ENCODE measurements around the gene DUSP15. TPM values are rescaled to one million over a fixed set of nuclear protein-coding genes. Genes with fewer than 3 reads are reported as not detected.

The DUSP15 gene
- polyA plus RNA-seq, 4 donors = 1.4 to 10.2 (median 2.9) TPM; not detected in 1

DNA sequence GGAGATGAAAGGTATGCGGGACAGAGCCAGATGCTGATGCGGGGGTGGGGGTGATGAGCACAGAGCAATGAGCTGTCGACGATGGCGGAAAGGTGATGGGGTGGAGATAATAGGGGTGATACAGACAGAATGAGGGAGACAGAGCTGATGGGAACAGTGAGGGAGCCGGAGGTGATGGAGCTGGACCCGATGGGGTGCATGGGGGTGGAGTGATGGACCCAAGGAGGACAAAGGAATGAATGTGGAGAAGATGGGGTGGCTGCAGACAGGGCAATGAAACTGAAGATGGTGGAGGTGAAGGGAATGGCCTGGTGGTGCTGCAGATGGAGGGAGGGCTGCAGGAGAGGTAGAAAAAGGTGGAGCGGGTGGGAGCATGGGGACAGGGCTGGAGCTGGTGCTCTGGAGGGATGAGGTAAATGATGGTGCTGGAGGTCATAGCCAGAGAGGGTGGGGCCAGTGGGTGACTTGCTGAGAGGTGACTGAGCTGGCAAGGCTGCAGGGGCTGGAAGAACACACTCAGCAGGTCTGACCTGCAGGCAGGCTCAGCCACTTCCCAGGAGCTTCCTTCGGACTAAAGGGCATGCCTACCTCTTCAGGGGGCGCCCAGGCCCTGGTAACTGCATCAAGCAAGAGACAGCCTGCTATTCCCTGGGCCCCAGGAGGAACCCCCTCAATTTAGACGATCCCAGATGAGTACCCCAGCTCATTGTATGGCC, 18.9 kb downstream of the DUSP15 start:
- no peaks in the 10 kb centered on the region for H3K36me3 ChIP-seq (ENCODE audit: control insufficient read depth in 3 of 3, insufficient read depth in 2 of 3, low read depth in 1 of 3, low read length in 3 of 3)
- H3K4me1 ChIP-seq (ENCODE audit: control insufficient read depth in 3 of 3, insufficient read depth in 2 of 3, low read depth in 1 of 3, low read length in 2 of 3) = no peaks in the 10 kb centered on the region
- no peak overlapping the region for H3K27ac ChIP-seq (ENCODE audit: low read depth in 1 of 3, low read length in 2 of 3)
- DNase-seq (no peak), FAIRE-seq (no peak)
- no peak overlapping the region for H3K4me3 ChIP-seq (ENCODE audit: low read depth in 1 of 3, low read length in 3 of 3)
- H3K27me3 ChIP-seq (ENCODE audit: control insufficient read depth in 3 of 3, insufficient read depth in 3 of 3, low read length in 3 of 3) = peaks cover 0 to 25% (median 3%) of the 10 kb centered on the region in 3 donors
- H3K9me3 ChIP-seq (ENCODE audit: control insufficient read depth in 2 of 2, insufficient read depth in 1 of 2, low read depth in 1 of 2, low read length in 1 of 2) = no peaks in the 10 kb centered on the region
- WGBS, 3 donors = 64 to 70% (median 65%) methylated on average over 11 of the region's 11 CpGs

DNA sequence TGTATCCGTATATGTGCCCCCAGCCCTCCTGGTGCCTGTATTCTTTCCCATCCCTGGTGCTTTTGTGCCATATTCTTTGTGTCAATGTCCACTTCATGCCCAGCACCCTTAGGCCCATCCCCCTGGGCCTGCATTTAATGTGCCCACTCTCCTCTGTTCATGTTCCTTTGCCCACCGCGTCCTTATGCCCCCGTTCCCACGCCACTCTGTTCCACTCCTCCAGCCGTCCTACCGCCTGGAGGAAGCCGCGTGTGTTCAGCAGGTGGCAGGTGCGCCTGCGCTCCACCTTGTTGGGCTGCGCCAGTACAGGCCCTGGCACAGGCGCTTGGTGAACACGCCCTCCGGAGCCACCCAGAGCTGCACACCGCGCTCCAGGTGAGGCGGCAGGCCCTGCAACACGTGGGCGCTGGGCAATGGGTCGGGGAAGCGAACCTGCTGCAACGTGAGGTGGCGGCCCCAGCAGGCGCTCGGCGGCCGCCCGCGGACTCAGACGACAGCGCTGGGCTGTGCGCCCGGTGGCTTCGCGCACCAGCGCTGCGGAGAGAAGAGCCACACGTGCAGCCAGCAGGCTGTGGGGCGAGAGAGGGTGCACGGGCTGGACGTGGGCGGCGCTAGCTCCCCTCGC, 20.9 kb downstream of the DUSP15 start:
- Histone ChIP-seq H3K27ac (ENCODE audit: low read depth in 1 of 3, low read length in 2 of 3) (no peak overlapping the region), H3K9me3 (ENCODE audit: control insufficient read depth in 2 of 2, insufficient read depth in 1 of 2, low read depth in 1 of 2, low read length in 1 of 2) (no peaks in the 10 kb centered on the region), H3K27me3 (ENCODE audit: control insufficient read depth in 3 of 3, insufficient read depth in 3 of 3, low read length in 3 of 3) (peaks cover 0 to 25% (median 3%) of the 10 kb centered on the region in 3 donors), H3K4me1 (ENCODE audit: control insufficient read depth in 3 of 3, insufficient read depth in 2 of 3, low read depth in 1 of 3, low read length in 2 of 3) (no peaks in the 10 kb centered on the region), H3K36me3 (ENCODE audit: control insufficient read depth in 3 of 3, insufficient read depth in 2 of 3, low read depth in 1 of 3, low read length in 3 of 3) (no peaks in the 10 kb centered on the region), H3K4me3 (ENCODE audit: low read depth in 1 of 3, low read length in 3 of 3) (no peak overlapping the region)
- 13 to 32% (median 15%) methylated on average over 44 to 45 of the region's 45 CpGs for WGBS, 3 donors
- FAIRE-seq (no peak), DNase-seq (peak in 1 of 2 donors; percentile 69)

DNA sequence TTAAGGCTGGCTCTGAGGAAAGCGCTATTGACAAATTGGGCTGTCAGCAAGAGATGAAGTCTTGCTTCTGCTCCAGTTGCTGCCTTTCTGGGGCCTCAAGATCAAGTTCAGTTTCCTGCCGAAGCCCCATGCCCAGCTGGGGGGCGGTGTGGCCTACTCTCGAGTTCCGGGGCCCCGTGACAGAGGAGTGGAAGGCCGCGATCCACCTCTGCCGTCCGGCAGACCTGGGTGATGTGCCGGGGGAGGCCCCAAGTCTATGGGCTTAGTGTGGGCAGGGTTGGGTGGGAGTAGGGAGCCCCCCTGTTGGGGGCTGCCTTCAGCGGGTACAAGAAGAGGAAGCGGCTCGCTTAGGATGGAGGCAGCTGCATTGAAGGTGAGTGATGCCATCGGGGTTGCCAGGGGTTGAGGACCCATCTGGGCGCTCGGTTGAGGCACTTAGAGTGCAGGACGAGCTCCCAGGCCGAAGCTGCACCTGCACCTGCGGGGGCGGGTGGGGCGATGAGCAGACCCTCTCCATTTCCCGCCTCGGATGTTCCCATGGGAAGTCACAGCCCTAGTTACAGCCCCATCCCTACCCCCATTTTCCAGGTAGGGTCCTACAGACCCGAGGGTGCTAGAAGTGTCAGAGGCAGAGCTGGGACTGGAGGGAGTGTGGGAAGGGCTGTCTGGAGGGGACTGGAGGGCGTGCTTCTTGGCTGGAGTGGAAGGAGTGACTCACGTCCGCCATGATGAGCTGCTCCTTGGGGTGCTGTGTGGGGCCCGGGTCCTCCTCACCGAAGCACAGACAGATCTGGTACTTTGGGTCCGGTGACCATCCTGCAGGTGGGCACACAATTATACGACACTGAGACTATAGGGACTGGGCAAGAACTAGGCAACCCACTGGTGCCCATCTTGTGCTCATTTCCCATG, 22.0 kb downstream of the DUSP15 start:
- FAIRE-seq (no peak), DNase-seq (no peak)
- Histone ChIP-seq H3K27me3 (ENCODE audit: control insufficient read depth in 3 of 3, insufficient read depth in 3 of 3, low read length in 3 of 3) (peaks cover 0 to 25% (median 3%) of the 10 kb centered on the region in 3 donors), H3K4me3 (ENCODE audit: low read depth in 1 of 3, low read length in 3 of 3) (no peak overlapping the region), H3K27ac (ENCODE audit: low read depth in 1 of 3, low read length in 2 of 3) (no peak overlapping the region), H3K4me1 (ENCODE audit: control insufficient read depth in 3 of 3, insufficient read depth in 2 of 3, low read depth in 1 of 3, low read length in 2 of 3) (no peaks in the 10 kb centered on the region), H3K9me3 (ENCODE audit: control insufficient read depth in 2 of 2, insufficient read depth in 1 of 2, low read depth in 1 of 2, low read length in 1 of 2) (no peaks in the 10 kb centered on the region), H3K36me3 (ENCODE audit: control insufficient read depth in 3 of 3, insufficient read depth in 2 of 3, low read depth in 1 of 3, low read length in 3 of 3) (no peaks in the 10 kb centered on the region)
- WGBS, 3 donors = 84 to 91% (median 85%) methylated on average over 30 to 32 of the region's 32 CpGs

GRCh38 chr20:31846793-31847138, 23.6 kb downstream of the DUSP15 start:
- WGBS, 3 donors = 63 to 64% (median 64%) methylated on average over 3 of the region's 3 CpGs
- peaks cover 0 to 25% (median 3%) of the 10 kb centered on the region in 3 donors for H3K27me3 ChIP-seq (ENCODE audit: control insufficient read depth in 3 of 3, insufficient read depth in 3 of 3, low read length in 3 of 3)

GRCh38 chr20:31845300-31845863, 24.9 kb downstream of the DUSP15 start, which contains the start of gene FOXS1:
FOXS1 (minus strand) TSS chr20:31845604; CDS start chr20:31845542, 62 bp downstream.
- Histone ChIP-seq H3K27me3 (ENCODE audit: control insufficient read depth in 3 of 3, insufficient read depth in 3 of 3, low read length in 3 of 3) (peaks cover 0 to 16% (median 3%) of the 10 kb centered on the region in 3 donors), H3K9me3 (ENCODE audit: control insufficient read depth in 2 of 2, insufficient read depth in 1 of 2, low read depth in 1 of 2, low read length in 1 of 2) (no peaks in the 10 kb centered on the region), H3K4me1 (ENCODE audit: control insufficient read depth in 3 of 3, insufficient read depth in 2 of 3, low read depth in 1 of 3, low read length in 2 of 3) (no peaks in the 10 kb centered on the region), H3K4me3 (ENCODE audit: low read depth in 1 of 3, low read length in 3 of 3) (no peak within 1 kb of the TSS), H3K27ac (ENCODE audit: low read depth in 1 of 3, low read length in 2 of 3) (no peak within 1 kb of the TSS), H3K36me3 (ENCODE audit: control insufficient read depth in 3 of 3, insufficient read depth in 2 of 3, low read depth in 1 of 3, low read length in 3 of 3) (no peaks in the 10 kb centered on the region)
- FAIRE-seq = no peak
- DNase-seq = no peak
- 68 to 76% (median 75%) methylated on average over 21 of the region's 21 CpGs for WGBS, 3 donors

More at GRCh38 chr20:31846793-31847138, 23.6 kb downstream of the DUSP15 start:
- H3K36me3 ChIP-seq (ENCODE audit: control insufficient read depth in 3 of 3, insufficient read depth in 2 of 3, low read depth in 1 of 3, low read length in 3 of 3) = no peaks in the 10 kb centered on the region
- no peak overlapping the region for H3K27ac ChIP-seq (ENCODE audit: low read depth in 1 of 3, low read length in 2 of 3)
- H3K4me3 ChIP-seq (ENCODE audit: low read depth in 1 of 3, low read length in 3 of 3) = no peak overlapping the region
- no peaks in the 10 kb centered on the region for H3K9me3 ChIP-seq (ENCODE audit: control insufficient read depth in 2 of 2, insufficient read depth in 1 of 2, low read depth in 1 of 2, low read length in 1 of 2)
- DNase-seq = no peak
- no peak for FAIRE-seq
- no peaks in the 10 kb centered on the region for H3K4me1 ChIP-seq (ENCODE audit: control insufficient read depth in 3 of 3, insufficient read depth in 2 of 3, low read depth in 1 of 3, low read length in 2 of 3)

- Histone ChIP-seq H3K4me3 (ENCODE audit: low read depth in 1 of 3, low read length in 3 of 3) (no peak overlapping the region), H3K36me3 (ENCODE audit: control insufficient read depth in 3 of 3, insufficient read depth in 2 of 3, low read depth in 1 of 3, low read length in 3 of 3) (no peaks in the 10 kb centered on the region), H3K9me3 (ENCODE audit: control insufficient read depth in 2 of 2, insufficient read depth in 1 of 2, low read depth in 1 of 2, low read length in 1 of 2) (no peaks in the 10 kb centered on the region), H3K27me3 (ENCODE audit: control insufficient read depth in 3 of 3, insufficient read depth in 3 of 3, low read length in 3 of 3) (peaks cover 0 to 12% (median 0%) of the 10 kb centered on the region in 3 donors), H3K4me1 (ENCODE audit: control insufficient read depth in 3 of 3, insufficient read depth in 2 of 3, low read depth in 1 of 3, low read length in 2 of 3) (no peaks in the 10 kb centered on the region), H3K27ac (ENCODE audit: low read depth in 1 of 3, low read length in 2 of 3) (no peak overlapping the region)
- FAIRE-seq (no peak), DNase-seq (no peak)
- 86 to 89% (median 86%) methylated on average over 23 to 28 of the region's 28 CpGs for WGBS, 3 donors
Observed at GRCh38 chr20:31844737-31845299, 25.5 kb downstream of the DUSP15 start.

GRCh38 chr20:31843881-31844280, 26.4 kb downstream of the DUSP15 start:
- Histone ChIP-seq H3K4me3 (ENCODE audit: low read depth in 1 of 3, low read length in 3 of 3) (no peak overlapping the region), H3K27ac (ENCODE audit: low read depth in 1 of 3, low read length in 2 of 3) (no peak overlapping the region), H3K9me3 (ENCODE audit: control insufficient read depth in 2 of 2, insufficient read depth in 1 of 2, low read depth in 1 of 2, low read length in 1 of 2) (no peaks in the 10 kb centered on the region), H3K27me3 (ENCODE audit: control insufficient read depth in 3 of 3, insufficient read depth in 3 of 3, low read length in 3 of 3) (peaks cover 0 to 5% (median 0%) of the 10 kb centered on the region in 3 donors), H3K4me1 (ENCODE audit: control insufficient read depth in 3 of 3, insufficient read depth in 2 of 3, low read depth in 1 of 3, low read length in 2 of 3) (no peaks in the 10 kb centered on the region), H3K36me3 (ENCODE audit: control insufficient read depth in 3 of 3, insufficient read depth in 2 of 3, low read depth in 1 of 3, low read length in 3 of 3) (no peaks in the 10 kb centered on the region)
- no peak for DNase-seq
- FAIRE-seq = no peak
- 72 to 83% (median 73%) methylated on average over 5 of the region's 5 CpGs for WGBS, 3 donors

GRCh38 chr20:31843288-31843687, 27.0 kb downstream of the DUSP15 start:
- no peak overlapping the region for H3K27ac ChIP-seq (ENCODE audit: low read depth in 1 of 3, low read length in 2 of 3)
- DNase-seq = no peak
- no peaks in the 10 kb centered on the region for H3K36me3 ChIP-seq (ENCODE audit: control insufficient read depth in 3 of 3, insufficient read depth in 2 of 3, low read depth in 1 of 3, low read length in 3 of 3)
- FAIRE-seq = no peak
- H3K9me3 ChIP-seq (ENCODE audit: control insufficient read depth in 2 of 2, insufficient read depth in 1 of 2, low read depth in 1 of 2, low read length in 1 of 2) = no peaks in the 10 kb centered on the region
- WGBS, 3 donors = 52 to 65% (median 58%) methylated on average over 6 of the region's 6 CpGs
- no peaks in the 10 kb centered on the region for H3K4me1 ChIP-seq (ENCODE audit: control insufficient read depth in 3 of 3, insufficient read depth in 2 of 3, low read depth in 1 of 3, low read length in 2 of 3)
- H3K4me3 ChIP-seq (ENCODE audit: low read depth in 1 of 3, low read length in 3 of 3) = no peak overlapping the region
- H3K27me3 ChIP-seq (ENCODE audit: control insufficient read depth in 3 of 3, insufficient read depth in 3 of 3, low read length in 3 of 3) = peaks cover 0 to 5% (median 0%) of the 10 kb centered on the region in 3 donors
